Left ventricle myocardium inferior (tissue), 1 donor: ENCODE results near the gene MYOM3. TPM values are rescaled to one million over a fixed set of nuclear protein-coding genes. Genes with fewer than 3 reads are reported as not detected.

ENCODE experiments used
- DNase-seq: peaks from one replicate; pipeline ENCODE4 v3.0.0-alpha.2; 2020
- H3K27ac ChIP-seq: fragments of 200-600 bp; replicated peaks from 2 replicates; pipeline ENCODE4 v1.8.0; 2021
- H3K27me3 ChIP-seq: fragments of 200-600 bp; 2 replicates; pipeline ENCODE4 v1.8.0; 2021; ENCODE audit warnings: low read depth
- H3K36me3 ChIP-seq: fragments of 200-600 bp; 2 replicates; pipeline ENCODE4 v1.8.0; 2021
- H3K4me1 ChIP-seq: fragments of 200-600 bp; 2 replicates; pipeline ENCODE4 v1.8.0; 2021
- H3K4me3 ChIP-seq: fragments of 200-600 bp; 2 replicates; pipeline ENCODE4 v1.8.0; 2021; ENCODE audit warnings: mild to moderate bottlenecking, moderate library complexity
- H3K9me3 ChIP-seq: fragments of 200-600 bp; replicated peaks from 2 replicates; pipeline ENCODE4 v1.8.0; 2021
- CTCF ChIP-seq: fragments of 200-600 bp; IDR thresholded peaks from 2 replicates; pipeline ENCODE4 v1.8.0; 2021; ENCODE audit warnings: antibody characterized with exemption, mild to moderate bottlenecking, borderline replicate concordance
- intact Hi-C: fragments of 100-400 bp; cut with micrococcal nuclease; formaldehyde crosslinking; loops from one replicate; pipeline ENCODE4 v1.11.0; 2022
- total RNA-seq: library from RNA; stranded (reverse); fragmentation: NEBNext Ultra II Directional; extraction: Animal tissue kit (Norgen Biotek cat#: 25700); gene quantifications from one replicate; pipeline ENCODE4 v1.2.1, GENCODE V29; 2021
- donor health status: DM: no; HTN: yes; CAD: no; lungs with severe emphysema.

The MYOM3 gene
- total RNA-seq, 1 donor from 2014 or later = 440 TPM

GRCh38 chr1:24080131-24080530 is 31.8 kb downstream of the MYOM3 start:
- intact Hi-C loops = no loop called here
- H3K27me3 ChIP-seq = no peaks in the 10 kb centered on the region
- TF ChIP-seq CTCF = no peak
- no peak overlapping the region for H3K4me3 ChIP-seq
- DNase-seq = peak; percentile 78
- H3K27ac ChIP-seq = peak overlapping the region; percentile 61
- H3K4me1 ChIP-seq = peaks cover 86% of the 10 kb centered on the region
- H3K9me3 ChIP-seq = no peaks in the 10 kb centered on the region
- peaks cover 63% of the 10 kb centered on the region for H3K36me3 ChIP-seq

GRCh38 chr1:24077278-24077978 is 34.5 kb downstream of the MYOM3 start:
- Histone ChIP-seq H3K27ac (peak overlapping the region; percentile 73), H3K4me1 (peaks cover 80% of the 10 kb centered on the region), H3K36me3 (peaks cover 56% of the 10 kb centered on the region), H3K27me3 (no peaks in the 10 kb centered on the region), H3K4me3 (no peak overlapping the region), H3K9me3 (no peaks in the 10 kb centered on the region)
- peak; percentile 56 for DNase-seq
- no peak for TF ChIP-seq CTCF
- intact Hi-C loops = no loop called here

- TF ChIP-seq CTCF = no peak
- intact Hi-C loops = no loop called here
- Histone ChIP-seq H3K36me3 (peaks cover 51% of the 10 kb centered on the region), H3K27me3 (no peaks in the 10 kb centered on the region), H3K27ac (peak overlapping the region; percentile 51), H3K9me3 (no peaks in the 10 kb centered on the region), H3K4me3 (no peak overlapping the region), H3K4me1 (peaks cover 80% of the 10 kb centered on the region)
- no peak for DNase-seq
Measured at GRCh38 chr1:24075946-24076345, 36.0 kb downstream of the MYOM3 start.

GRCh38 chr1:24075590-24075854 is 36.4 kb downstream of the MYOM3 start:
- intact Hi-C loops = no loop called here
- no peak for DNase-seq
- Histone ChIP-seq H3K27me3 (no peaks in the 10 kb centered on the region), H3K27ac (peak overlapping the region; percentile 51), H3K4me3 (no peak overlapping the region), H3K4me1 (peaks cover 80% of the 10 kb centered on the region), H3K36me3 (peaks cover 51% of the 10 kb centered on the region), H3K9me3 (no peaks in the 10 kb centered on the region)
- TF ChIP-seq CTCF = no peak

DNA sequence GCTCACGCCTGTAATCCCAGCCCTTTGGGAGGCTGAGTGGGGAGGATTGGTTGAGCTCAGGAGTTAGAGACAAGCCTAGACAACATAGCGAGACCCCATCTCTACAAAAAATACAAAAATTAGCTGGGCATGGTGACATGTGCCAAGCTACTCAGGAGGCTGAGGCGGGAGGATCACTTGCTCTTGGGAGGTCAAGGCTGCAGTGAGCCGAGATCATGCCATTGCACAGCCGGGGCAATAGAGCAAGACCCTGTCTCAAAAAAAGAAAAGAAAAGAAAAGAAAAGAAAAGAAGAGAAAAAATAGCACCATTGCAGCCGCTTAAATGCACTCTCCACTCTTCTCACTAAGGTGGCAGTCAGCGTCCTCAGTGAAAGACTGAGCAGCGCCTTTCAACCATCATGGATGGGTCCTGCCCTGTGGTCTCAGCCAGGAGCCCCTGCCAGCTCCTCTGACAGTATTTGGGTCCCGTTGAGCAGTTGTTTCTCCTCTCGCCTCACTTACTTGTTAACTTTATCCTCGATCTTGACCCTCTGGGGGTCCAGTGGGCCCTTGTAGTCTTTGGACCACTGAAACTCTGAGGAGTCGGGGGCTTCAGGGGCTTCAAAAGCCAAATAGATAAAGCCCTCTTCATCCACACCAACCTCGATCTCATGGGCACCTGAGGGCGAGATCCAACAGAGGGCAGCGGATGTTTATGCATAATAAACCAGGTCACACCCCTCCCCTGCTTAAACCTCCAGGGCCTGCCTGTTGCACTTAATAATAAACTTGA is 36.9 kb downstream of the MYOM3 start:
- Histone ChIP-seq H3K9me3 (no peaks in the 10 kb centered on the region), H3K36me3 (peaks cover 51% of the 10 kb centered on the region), H3K4me1 (peaks cover 79% of the 10 kb centered on the region), H3K27me3 (no peaks in the 10 kb centered on the region), H3K4me3 (no peak overlapping the region), H3K27ac (peak overlapping the region; percentile 55)
- TF ChIP-seq CTCF = no peak
- intact Hi-C loops = no loop called here
- no peak for DNase-seq
